C4-2B (cell line): ENCODE data around the gene SLC16A3.

Experiments used
- ZFX ChIP-seq: fragments of 450-650 bp; IDR thresholded peaks from 2 replicates; pipeline ENCODE4 v1.6.1; 2017
- TF ChIP-seq, protein P1 (sequence below): fragments of 450-650 bp; conservative IDR thresholded peaks from 2 replicates; pipeline ENCODE4 v1.5.1; 2017; ENCODE audit warnings: mild to moderate bottlenecking

DNA sequence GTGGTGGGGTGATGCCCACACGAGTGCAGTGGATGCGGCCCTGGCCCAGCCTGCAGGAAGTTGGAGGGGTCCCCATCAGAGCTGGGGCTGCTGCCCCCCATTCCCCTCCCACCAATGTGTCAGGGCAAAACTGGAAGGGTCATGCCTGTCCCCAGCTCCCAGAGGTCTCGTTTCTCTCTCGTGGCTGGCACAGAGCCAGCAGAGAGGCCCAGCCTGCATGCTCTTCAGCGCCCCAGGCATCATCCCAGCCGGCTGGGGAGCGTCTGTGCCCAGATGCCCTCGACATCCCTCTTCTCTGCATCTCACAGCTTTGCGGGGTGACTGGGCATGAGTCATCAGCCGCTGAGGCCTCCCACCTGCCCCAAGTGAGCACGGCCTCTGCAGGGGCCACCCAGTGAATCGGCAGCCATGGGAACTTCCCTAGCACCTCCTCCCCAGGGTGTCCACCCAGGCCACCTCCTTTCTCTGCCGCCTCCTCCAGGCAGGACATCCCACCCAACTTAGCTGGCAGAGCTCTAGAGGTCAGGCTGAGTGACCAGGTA lies 54.4 kb downstream of the SLC16A3 start:
- TF ChIP-seq, protein P1, sequence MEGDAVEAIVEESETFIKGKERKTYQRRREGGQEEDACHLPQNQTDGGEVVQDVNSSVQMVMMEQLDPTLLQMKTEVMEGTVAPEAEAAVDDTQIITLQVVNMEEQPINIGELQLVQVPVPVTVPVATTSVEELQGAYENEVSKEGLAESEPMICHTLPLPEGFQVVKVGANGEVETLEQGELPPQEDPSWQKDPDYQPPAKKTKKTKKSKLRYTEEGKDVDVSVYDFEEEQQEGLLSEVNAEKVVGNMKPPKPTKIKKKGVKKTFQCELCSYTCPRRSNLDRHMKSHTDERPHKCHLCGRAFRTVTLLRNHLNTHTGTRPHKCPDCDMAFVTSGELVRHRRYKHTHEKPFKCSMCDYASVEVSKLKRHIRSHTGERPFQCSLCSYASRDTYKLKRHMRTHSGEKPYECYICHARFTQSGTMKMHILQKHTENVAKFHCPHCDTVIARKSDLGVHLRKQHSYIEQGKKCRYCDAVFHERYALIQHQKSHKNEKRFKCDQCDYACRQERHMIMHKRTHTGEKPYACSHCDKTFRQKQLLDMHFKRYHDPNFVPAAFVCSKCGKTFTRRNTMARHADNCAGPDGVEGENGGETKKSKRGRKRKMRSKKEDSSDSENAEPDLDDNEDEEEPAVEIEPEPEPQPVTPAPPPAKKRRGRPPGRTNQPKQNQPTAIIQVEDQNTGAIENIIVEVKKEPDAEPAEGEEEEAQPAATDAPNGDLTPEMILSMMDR: no peak
- no peak for TF ChIP-seq ZFX
